Stimulated activated CD4-positive, alpha-beta T cell treated with anti-CD3 and anti-CD28 coated beads, Interleukin-1b, Interleukin-23, amount 100 ng/mL, for 24 hours (primary cell): ENCODE measurements around the gene EPS8L1.
"Not testable (repeated sequence)": the region's sequence is repeated elsewhere in the genome, so short reads cannot be mapped to it uniquely, and the experiment has no call there.

Source experiments
- DNase-seq, 4 experiments: peaks; one replicate each; pipeline ENCODE4 v3.0.0-alpha.2; 2020; ENCODE audit warnings: low read depth in 4 of 4, low spot score in 1 of 4

EPS8L1 gene

DNA sequence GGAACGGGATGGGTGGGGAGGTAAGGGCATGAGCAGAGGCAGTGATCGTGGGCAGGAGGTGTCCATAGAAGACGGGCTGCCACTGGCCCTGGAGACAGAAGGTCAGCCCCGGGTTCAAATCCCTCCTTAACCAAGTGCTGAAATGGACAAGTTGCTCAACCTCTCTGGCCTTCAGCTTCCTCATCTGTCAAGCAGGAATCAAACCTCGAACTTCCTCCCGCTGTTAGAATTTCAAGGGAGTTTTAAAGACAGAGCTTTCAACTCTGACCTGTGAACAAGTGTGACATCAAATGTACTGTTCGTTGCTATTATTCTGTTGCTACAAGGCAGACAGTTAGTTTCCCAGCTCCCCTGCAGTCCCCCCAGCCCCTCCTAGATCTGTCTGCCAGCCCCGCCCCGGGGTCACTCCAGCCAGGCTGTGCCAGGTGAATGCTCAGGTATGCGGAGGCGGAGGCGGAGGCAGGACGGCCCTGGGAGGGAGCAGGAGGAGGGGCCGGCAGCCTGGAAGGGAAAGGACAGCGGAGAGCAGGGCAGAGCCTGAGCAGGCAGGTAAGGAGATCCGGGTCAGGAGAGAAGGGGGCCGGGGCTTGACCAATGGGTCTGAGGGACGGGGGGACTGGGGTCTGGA, at the start of gene EPS8L1:
EPS8L1 (plus strand) TSS at position 499 of the 628 bp plus-strand sequence. CDS start 576 bp downstream, outside the sequence.
- no peak for DNase-seq

DNA sequence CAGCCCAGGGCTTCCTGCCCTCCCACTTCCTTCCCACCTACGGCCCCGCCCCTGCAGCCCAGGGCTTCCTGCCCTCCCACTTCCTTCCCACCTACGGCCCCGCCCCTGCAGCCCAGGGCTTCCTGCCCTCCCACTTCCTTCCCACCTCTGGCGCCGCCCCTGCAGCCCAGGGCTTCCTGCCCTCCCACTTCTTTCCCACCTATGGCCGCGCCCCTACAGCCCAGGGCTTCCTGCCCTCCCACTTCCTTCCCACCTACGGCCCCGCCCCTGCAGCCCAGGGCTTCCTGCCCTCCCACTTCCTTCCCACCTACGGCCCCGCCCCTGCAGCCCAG, 48.6 kb upstream of the EPS8L1 start:
- DNase-seq = not testable (repeated sequence)

DNA sequence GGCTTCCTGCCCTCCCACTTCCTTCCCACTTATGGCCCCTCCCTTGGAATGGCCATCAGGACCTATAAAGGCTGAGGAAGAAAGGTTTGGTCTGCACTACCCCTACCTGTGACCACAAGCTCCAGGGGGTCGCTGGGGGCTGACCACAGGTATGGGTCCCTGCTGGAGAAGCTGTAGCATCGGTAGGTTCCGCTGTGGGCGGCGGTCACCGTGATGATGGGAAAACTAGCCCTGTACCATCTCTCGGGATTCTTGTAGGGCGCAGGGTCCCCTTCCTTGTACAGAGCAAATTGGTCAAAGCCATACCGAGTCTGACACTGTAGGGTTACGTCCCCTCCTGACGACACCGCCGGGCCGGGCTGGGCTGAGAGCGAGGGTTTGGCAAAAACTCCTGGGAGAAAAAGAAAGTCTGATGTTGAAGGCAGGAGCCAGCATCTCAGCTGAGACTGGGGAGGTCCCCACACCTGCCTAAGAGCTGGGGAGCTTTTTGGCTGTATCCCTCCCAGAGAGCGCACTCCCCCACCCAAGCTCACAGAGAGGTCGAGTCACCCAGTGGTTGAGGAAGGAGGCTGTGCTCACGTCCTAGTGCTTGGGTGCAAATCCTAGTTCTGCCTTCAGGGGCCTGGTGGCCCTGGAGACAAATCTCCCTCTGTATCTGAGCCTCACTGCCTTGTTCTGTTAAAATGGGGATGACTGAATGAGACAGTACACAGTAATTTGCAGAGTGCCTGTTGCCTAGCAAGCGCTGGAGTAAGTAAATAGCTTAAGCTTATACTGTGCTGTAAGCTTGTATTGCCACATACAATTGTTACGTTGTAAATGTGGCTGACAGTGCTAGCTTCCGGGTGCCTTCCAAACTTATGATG, 48.0 kb upstream of the EPS8L1 start:
- no peak for DNase-seq

DNA sequence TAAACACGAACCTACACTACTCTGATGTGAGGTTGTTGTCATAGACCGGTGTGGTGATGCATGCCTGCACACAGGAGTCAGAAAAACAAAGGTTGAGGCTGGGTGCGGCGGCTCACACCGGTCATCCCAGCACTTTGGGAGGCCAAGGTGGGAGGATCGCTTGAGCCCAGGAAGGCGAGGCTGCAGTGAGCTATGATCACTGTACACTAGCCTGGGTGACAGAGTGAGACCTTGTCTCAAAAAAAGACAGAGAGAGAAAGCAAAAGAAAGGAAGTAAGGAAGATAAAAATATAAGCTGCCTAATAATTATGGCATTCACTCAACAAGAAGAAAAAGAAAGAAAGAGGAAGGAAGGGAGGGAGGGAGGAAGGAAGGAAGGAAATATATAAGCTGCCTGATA, 46.9 kb upstream of the EPS8L1 start:
- DNase-seq = no peak

DNA sequence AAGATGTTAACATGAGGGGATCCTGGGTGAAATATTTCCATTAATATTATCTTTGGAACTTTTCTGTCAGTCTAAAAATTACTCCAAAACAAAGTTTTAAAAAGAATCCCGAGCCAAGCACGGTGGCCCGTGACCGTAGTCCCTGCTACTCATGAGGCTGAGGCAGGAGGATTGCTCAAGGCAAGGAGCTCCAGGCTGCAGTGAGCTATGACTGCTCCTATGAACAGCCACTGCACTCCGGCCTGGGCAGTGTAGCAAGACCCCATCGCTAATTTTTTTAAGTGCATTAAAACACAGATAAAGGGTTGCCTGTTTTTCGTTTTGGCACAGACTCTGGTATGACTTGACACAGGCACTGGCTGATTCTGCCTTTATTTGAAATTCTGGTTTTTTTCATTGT, 44.5 kb upstream of the EPS8L1 start:
- DNase-seq = no peak

DNA sequence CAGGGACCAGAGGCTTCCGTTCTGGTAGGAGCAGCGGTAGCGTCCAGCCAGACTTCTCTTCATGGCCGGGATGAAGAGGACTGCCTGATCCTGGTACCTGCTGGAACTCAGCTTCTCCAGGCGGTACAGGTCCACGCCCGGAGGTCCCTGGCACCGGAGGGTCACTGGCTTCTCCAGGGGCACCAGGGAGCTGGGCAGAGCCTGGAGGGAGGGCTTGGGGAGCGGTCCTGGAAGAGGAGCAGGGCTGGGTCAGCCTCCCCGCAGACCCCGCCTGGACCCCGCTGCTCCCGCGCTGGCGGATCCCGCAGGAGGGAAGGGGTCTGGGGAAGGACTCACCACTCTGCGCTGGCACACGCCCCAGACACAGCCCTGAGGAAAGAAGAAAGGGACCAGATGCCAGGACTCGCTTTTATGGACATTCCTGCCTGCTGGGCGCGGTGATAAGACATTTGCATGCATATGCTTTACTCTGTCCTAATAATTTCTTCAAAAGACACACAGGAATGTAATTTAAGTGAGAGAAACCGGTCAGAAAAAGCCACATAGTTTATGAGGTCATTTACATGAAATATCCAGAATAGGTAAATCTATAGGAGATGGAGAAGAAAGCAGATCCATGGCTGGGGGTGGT, 43.4 kb upstream of the EPS8L1 start:
- no peak for DNase-seq

DNA sequence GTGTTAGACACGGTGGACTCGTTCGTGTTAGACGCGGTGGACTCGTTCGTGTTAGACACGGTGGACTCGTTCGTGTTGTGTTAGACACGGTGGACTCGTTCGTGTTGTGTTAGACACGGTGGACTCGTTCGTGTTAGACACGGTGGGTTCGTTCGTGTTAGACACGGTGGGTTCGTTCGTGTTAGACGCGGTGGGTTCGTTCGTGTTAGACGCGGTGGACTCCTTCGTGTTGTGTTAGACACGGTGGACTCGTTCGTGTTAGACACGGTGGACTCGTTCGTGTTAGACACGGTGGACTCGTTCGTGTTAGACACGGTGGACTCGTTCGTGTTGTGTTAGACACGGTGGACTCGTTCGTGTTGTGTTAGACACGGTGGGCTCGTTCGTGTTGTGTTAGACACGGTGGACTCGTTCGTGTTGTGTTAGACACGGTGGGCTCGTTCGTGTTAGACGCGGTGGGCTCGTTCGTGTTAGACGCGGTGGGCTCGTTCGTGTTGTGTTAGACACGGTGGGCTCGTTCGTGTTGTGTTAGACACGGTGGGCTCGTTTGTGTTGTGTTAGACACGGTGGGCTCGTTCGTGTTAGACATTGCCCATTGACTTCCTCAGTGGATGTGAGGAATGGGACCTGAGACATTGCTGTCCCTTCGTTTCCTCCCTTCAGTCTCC, 42.6 kb upstream of the EPS8L1 start:
- not testable (repeated sequence) for DNase-seq

DNA sequence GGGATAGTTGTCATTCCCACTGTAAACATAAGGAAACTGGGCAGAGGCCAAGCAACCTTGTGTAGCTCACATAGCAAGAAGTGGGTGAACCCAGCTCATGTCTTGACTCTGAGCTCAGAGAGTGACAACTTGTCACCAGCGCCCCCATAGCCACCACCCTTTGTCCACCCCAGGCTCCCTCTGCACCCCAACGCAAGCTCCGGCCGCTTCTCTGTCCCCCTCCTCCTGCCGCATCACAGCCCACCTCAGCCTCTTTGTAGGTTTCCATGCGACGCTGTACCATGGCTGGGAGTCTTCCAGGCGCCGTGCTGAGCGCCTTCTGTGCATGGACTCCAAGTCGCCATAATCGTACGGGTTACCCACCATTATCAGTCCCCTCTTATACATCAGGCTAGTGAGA, 40.9 kb upstream of the EPS8L1 start:
- DNase-seq = no peak

DNA sequence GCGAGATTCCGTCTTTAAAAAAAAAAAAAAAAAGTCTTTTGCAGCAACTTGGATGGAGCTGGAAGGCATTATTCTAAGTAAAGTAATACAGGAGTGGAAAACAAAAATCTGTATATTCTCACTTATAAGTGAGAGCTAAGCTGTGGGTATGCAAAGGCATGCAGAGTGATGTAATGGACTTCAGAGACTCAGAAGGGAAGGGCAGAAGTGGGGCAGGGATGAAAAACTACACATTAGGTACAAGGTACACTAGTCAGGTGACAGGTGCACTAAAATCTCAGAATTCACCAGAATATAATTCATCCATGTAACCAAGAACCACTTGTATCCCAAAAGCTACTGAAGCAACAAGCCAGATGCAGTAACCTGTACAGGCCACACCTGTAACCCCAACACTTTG, 39.6 kb upstream of the EPS8L1 start:
- DNase-seq = no peak

DNA sequence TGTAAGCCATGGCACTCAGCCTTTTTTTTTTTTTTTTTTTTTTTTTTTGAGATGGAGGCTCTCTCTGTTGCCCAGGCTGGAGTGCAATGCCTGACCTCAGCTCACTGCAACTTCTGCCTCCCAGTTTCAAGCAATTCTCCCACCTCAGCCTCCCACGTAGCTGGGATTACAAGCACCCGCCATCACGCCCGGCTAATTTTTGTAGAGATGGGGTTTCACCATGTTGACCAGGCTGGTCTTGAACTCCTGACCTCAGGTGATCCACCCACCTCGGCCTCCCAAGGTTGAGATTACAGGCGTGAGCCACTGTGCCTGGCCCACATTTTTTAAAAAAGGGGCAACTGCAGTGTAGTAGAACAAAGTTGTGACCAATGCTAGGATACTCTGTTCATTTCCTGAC, 38.1 kb upstream of the EPS8L1 start:
- DNase-seq = not testable (repeated sequence)

DNA sequence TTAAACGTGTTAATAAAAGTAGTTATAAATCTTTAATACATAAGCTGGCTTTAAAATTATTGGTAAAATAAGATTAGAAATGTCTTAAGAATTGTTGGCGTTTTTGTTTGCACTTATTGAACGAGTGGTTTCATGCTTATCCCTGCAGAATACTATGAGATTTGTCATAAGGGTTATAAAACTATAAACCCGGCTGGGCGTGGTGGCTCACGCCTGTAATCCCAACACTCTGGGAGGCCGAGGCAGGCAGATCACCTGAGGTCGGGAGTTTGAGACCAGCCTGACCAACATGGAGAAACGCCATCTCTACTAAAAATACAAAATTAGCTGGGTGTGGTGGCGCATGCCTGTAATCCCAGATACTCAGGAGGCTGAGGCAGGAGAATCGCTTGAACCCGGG, 35.0 kb upstream of the EPS8L1 start:
- DNase-seq = not testable (repeated sequence)

DNA sequence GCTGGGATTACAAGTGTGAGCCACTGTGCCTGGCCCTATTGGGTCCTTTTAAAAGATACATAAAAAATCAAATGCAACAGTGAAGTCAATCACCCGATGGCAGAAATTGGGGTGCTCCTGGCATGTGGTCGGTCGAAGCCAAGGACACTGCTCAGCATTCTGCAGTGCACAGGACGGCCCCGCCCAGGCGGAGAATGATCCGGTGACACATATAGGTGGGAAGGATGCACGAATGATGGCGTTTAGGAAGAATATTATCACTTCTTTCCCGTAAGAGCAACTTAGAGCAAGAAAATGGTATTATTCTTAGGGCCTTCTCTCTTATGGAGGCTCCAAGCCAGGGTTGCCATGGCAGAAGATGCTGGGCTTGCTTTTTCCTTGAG, 34.4 kb upstream of the EPS8L1 start:
- no peak for DNase-seq

DNA sequence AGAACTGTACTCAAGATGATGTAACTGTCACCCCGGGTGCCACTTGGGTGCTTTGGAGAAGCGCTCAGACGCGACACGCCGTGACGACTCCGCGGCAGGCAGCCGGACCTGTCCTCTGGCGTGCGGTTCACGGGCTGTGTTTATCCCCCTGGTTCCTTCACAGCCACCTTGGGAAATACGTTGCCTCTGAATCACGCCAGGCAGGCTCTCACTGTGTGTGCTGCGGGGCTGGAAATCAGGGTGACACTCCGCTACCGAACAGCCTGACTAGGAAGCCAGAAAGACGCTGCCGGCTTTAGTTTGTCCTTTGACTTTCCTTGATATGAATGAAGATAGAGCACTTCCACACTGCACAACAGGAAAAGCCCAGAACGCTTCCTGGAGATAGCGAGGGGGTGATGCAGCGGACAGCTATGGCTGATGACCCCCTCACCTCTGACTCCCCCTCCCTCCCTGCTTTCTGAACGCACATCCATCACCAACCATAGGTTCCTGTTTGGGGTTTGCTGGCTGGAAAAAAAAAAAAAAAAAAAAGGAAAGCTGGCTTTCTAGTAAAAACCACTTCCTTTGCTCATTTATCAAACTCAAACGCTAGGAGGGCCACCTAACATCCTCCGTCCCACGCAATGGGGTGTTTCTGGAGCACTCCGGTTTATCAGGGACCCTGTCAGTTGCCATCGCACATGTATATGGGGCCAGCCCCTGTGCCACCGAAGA, 33.9 kb upstream of the EPS8L1 start:
- peak in 1 of 4 experiments; percentile 9 for DNase-seq

DNA sequence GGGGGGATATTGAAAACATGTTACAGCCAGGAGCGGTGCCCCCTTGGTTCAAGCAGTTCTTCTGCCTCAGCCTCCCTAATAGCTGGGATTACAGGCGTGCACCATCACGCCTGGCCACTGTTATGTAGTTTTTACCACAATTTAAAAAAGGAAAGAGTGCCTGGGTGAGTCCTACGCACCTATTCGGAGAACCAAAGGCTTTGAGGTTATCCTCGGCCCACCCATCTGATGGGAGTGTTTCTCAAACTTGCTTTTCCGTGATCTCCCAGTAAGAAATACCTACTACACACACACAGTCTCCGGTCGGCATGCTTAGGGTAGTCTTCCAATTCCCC, 33.4 kb upstream of the EPS8L1 start:
- DNase-seq = no peak

DNA sequence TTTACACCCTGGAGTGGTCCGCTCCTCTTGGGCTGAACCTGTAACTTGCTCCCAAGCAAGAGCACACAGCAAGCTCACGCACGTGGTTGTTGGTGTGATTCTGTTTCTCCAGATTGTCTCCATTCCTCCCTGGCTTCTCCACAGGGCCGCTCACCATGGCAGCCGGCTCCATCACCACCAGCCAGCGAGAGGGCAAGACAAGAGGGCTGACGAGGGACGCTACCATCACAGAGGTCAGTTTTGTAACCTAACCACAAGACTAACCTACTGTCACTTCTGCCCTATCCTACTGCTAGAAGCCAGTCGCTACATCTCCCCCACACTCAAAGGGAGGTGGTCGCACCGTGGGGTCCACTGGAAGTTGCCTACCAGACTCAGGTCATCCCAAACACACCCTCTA, 33.0 kb upstream of the EPS8L1 start:
- DNase-seq = no peak

DNA sequence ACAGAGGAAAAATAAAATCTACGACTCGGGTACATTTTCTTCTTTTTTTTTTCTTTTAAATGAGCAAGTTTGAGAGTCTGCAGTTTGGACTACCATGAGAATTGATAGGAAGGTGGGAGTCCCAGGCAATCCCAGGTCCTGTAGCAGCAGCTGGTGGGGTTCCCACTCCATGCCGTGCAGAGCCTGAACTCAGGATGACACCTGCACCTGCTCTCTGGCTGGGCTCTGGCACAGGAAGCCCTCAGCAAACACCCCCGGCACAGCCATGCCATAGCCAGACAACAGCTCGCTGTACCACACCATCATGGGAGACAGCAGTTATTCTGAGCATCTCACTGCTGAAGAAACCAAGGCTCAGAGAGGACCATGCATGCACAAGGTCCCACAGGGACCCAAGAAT, 31.4 kb upstream of the EPS8L1 start:
- no peak for DNase-seq

DNA sequence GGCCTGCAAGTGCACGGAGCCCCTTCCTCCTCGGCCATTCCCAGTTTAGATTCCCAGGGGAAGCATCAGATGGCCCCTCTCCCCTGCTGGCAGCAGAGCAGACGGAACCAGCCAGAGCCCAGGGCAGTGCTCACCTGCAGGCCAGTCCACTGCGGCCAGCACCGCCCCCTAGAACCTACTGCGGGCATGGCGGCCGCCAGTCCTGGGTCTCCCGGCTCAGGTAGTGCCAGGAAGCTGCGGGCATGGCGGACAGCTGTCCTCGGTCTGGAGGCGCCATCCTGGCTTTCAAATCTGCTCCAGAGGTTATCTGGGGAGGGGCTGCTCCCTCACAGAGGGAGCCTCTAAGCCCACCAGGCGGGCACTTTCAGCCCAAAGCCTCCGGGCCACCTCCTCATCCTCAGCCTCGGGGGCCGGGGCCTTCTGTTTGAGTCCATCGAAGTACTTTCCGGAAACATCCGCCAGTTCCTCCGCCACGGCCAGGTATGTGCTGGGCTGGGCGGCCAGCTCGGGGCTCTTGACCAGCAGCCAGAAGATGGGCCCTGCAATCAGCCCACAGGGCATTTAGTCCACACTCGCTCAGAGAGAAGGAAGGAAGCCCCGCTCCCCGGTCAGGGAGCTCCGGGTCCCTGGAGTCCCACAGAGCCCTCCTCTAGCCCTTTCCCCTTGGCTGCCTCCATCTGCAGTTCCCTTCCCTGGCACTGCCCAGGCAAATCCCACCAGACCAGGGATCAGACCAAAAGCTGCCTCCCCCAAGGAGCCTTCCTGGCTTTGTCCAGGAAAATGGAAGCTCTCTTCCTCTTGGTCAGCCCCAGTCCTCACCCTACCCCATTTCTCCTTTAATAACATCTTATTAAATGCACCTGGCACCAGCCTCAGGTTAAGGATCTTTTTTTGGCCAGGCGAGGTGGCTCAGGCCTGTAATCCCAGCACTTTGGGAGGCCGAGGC, 30.6 kb upstream of the EPS8L1 start:
- DNase-seq = no peak

DNA sequence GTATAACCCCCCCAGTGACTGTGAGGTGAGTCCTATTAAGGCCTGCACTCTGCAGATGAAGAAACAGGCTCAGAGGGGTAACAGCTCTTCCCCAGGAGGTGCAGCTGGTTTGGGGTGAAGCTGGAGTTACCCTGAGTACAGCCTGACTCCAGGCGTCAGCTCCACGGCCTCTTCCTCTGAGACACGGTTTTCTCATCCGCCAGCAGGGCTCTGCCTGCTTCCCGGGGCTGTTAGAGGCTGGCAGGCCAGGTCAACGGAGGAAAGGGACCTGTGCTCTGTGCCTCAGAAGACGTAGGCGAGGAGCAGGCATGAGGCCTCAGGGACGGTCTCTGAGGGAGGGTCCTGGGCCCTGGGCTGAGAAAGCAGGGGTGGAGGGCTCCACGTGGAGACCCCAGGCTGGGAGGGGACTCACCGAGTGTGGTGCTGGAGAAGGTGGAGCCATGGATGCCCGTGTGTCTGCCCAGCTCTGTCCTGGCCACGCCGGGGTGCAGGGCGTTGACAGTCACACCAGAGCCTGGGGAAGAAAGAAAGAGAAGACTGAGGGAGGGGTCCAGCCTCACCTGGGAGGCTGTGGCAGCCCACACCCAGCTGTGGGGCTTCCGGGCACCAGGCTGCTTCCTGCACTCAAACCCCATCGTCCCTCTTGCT, 28.6 kb upstream of the EPS8L1 start:
- no peak for DNase-seq

DNA sequence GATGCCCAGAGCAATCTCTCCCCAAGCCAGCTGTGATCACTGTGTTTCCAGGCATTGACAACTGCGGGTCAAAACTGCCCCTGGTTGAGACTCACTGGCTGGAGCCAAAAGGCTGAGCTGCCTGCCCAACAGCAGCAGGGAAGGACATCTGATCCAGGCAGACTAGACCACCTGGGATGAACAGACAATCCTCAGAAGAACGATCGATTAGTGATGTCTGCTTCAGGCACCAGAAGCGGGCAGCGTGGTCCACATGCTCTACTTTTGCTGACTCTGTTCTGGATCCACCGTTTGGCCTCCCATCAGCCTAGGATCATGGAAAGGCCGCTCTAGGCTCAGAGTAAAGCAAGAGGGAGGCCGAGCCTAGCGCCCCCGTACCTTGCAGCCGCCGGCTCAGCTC, 27.7 kb upstream of the EPS8L1 start:
- DNase-seq = no peak

DNA sequence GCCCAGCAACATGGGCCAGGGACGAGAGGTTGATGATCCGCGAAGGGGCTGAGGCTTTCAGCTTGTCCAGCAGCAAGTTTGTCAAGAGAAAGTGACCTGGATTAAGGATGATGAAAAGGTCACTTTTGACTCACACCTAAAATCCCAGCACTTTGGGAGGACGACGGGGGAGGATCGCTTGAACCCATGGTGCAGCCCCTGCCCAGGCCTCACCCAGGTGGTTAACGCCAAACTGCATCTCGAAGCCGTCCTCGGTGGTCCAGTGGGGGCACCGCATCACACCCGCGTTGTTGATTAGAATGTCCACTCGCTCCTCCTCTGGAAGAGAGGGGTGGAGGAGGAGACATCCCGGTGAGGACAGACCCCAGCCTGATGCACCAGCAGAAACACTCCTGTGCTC, 27.2 kb upstream of the EPS8L1 start:
- DNase-seq = no peak
